Muscle layer of colon (tissue), 2 donors: Measurements from ENCODE around the gene TMEM82.

Experiments
- H3K27ac ChIP-seq: one replicate; pipeline ENCODE4 v1.7.0; 2013; ENCODE audit warnings: low read depth, mild to moderate bottlenecking, low read length, moderate library complexity
- H3K27me3 ChIP-seq, 2 donors: one replicate each; pipeline ENCODE4 v1.7.0; 2013; ENCODE audit warnings: low read length in 2 of 2, mild to moderate bottlenecking in 2 of 2; ENCODE audit not compliant: insufficient read depth in 2 of 2, control insufficient read depth in 1 of 2
- H3K36me3 ChIP-seq: one replicate; pipeline ENCODE4 v1.7.0; 2013; ENCODE audit warnings: mild to moderate bottlenecking, low read length; ENCODE audit not compliant: insufficient read depth
- H3K4me1 ChIP-seq: one replicate; pipeline ENCODE4 v1.7.0; 2013; ENCODE audit warnings: mild to moderate bottlenecking, low read length; ENCODE audit not compliant: insufficient read depth
- H3K4me3 ChIP-seq, 2 donors: one replicate each; pipeline ENCODE4 v1.7.0; 2013; ENCODE audit warnings: low read length in 2 of 2, low read depth in 1 of 2, mild to moderate bottlenecking in 1 of 2, moderate library complexity in 1 of 2
- H3K9ac ChIP-seq: one replicate; pipeline ENCODE4 v1.7.0; 2013; ENCODE audit warnings: low read length
- H3K9me3 ChIP-seq: one replicate; pipeline ENCODE4 v1.7.0; 2013; ENCODE audit warnings: mild to moderate bottlenecking, low read length
- donor health status: abdominal sarcoma.
- donor health status: Adenocarcinoma of cecum.

The TMEM82 gene

DNA sequence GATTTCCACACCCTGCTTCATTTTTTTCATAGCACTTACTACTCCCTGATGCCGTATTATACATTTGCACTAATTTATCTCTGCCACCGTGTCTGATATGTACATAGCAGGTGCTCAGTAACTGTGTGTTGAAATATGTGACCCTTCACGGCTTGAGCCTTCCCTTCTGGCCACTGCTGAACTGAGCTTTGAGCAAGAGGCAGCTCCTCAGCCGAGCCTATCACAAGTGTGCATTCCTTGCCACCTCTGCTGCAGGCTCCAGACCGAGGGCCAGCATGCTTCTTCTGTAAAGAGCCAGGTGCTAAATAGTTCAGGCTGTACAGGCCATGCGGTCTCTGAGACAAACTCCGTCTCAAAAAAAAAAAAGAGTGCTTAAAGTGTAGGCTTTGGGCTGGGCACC, 35.5 kb upstream of the TMEM82 start:
- peak overlapping the region; percentile 32 for H3K27ac ChIP-seq
- no peak overlapping the region for H3K9ac ChIP-seq
- H3K27me3 ChIP-seq = no peaks in the 10 kb centered on the region
- H3K4me3 ChIP-seq = no peak overlapping the region
- peaks cover 45% of the 10 kb centered on the region for H3K4me1 ChIP-seq
- H3K36me3 ChIP-seq = no peaks in the 10 kb centered on the region
- H3K9me3 ChIP-seq = no peaks in the 10 kb centered on the region

DNA sequence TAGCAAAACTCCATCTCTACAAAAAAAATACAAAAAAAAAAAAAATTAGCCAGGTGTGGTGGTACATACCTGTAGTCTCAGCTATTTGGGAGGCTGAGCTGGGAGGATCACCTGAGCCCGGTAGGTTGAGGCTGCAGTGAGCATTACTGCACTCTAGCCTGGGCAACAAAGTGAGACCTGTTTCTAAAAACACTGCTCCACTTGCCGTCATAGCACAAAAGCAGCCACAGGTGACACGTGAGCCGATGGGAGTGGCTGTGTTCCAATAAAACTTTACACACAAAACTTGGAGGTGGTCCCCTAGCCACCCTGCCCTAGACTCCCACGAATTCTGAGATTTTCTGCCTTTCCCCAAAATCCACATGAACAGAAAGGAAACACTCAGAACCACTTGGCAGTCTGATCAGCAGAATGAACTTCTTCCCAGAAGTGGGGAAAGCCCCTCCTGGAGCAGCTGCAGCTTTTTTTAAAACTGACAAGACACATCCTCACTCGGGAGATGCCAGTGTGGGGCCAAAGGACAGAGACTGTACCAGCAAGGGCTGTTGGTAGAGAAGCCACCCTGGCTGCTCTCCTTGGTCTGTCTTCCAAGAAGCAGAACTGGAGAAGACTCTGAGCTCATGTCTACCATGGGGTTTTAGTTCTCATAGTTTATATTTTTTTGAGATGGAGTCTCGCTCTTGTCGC, 34.9 kb upstream of the TMEM82 start:
- no peaks in the 10 kb centered on the region for H3K36me3 ChIP-seq
- peaks cover 45% of the 10 kb centered on the region for H3K4me1 ChIP-seq
- no peak overlapping the region for H3K4me3 ChIP-seq
- H3K27ac ChIP-seq = peak overlapping the region; percentile 32
- H3K27me3 ChIP-seq = no peaks in the 10 kb centered on the region
- H3K9ac ChIP-seq = no peak overlapping the region
- H3K9me3 ChIP-seq = no peaks in the 10 kb centered on the region

DNA sequence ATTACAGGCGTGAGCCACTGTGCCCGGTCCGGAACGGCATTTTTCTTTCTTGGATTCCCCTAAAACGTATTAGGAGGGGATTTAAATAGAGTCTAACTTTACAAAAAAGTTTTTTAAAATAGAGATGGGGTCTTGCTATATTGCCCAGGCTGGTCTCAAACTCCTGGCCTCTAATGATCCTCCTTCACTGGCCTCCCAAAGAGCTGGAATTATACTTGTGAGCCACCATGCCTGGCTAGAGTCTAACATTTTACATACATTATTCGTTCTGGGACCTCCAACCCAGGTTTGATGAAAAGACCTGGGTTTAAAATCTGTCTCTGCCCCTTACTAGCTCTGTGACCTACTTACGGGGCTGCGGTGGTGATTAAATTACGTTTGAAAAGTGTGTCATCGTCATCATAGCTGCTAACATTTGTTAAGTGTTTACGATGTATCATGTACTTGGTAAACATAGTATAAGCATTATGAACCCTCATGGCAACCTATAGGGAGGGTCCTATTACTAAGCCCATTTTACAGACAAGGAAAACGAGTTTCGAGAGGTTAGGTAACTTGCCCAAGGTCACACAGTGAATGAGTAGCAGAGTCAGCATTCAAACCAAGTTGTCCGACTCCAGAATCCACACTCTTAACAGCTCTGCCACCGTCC, 33.7 kb upstream of the TMEM82 start:
- no peak overlapping the region for H3K9ac ChIP-seq
- H3K27ac ChIP-seq = no peak overlapping the region
- H3K9me3 ChIP-seq = no peaks in the 10 kb centered on the region
- no peaks in the 10 kb centered on the region for H3K36me3 ChIP-seq
- peaks cover 33% of the 10 kb centered on the region for H3K4me1 ChIP-seq
- no peak overlapping the region for H3K4me3 ChIP-seq
- no peaks in the 10 kb centered on the region for H3K27me3 ChIP-seq

DNA sequence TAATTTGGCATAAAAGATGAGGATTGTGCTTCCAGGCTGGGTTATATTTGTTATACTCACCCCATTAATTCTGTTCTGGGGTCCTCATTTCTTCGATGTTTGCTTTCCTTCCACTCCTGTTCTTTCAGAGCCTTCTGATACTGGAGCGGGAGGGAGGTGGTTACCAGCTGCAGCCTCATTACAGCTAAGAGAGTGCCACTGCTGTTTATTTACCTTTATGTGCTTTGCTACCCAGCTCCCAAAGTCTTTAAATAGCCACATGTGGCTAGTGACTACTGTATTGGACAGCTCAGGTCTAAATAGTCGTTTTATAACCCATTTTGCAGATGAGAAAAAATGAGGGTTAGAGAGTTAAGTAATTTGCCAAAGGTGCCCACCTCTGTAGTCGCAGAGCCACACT, 33.1 kb upstream of the TMEM82 start:
- Histone ChIP-seq H3K36me3 (no peaks in the 10 kb centered on the region), H3K9ac (no peak overlapping the region), H3K9me3 (no peaks in the 10 kb centered on the region), H3K4me3 (no peak overlapping the region), H3K27ac (no peak overlapping the region), H3K27me3 (no peaks in the 10 kb centered on the region), H3K4me1 (peaks cover 31% of the 10 kb centered on the region)

DNA sequence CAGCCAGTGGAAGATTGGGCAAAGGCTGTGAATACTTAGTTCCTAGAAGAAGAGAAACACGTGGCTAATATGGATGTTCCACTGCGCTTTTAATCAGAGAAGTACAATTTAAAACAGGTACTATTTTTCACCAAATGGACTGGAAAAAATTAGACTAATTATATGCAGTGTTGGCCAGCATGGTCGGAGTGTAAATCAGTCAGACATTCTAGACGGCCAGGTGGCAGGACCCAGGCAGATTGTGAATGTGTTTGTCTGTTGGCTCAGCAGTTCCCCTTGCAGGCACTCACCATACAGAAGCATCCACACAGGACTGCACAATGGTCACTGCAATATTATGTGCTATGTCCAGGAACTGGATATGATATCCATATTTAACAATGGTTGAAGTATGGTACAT, 30.1 kb upstream of the TMEM82 start:
- no peak overlapping the region for H3K4me3 ChIP-seq
- H3K27me3 ChIP-seq = no peaks in the 10 kb centered on the region
- H3K4me1 ChIP-seq = peaks cover 45% of the 10 kb centered on the region
- no peak overlapping the region for H3K27ac ChIP-seq
- no peaks in the 10 kb centered on the region for H3K9me3 ChIP-seq
- H3K9ac ChIP-seq = no peak overlapping the region
- H3K36me3 ChIP-seq = peaks cover 9% of the 10 kb centered on the region

DNA sequence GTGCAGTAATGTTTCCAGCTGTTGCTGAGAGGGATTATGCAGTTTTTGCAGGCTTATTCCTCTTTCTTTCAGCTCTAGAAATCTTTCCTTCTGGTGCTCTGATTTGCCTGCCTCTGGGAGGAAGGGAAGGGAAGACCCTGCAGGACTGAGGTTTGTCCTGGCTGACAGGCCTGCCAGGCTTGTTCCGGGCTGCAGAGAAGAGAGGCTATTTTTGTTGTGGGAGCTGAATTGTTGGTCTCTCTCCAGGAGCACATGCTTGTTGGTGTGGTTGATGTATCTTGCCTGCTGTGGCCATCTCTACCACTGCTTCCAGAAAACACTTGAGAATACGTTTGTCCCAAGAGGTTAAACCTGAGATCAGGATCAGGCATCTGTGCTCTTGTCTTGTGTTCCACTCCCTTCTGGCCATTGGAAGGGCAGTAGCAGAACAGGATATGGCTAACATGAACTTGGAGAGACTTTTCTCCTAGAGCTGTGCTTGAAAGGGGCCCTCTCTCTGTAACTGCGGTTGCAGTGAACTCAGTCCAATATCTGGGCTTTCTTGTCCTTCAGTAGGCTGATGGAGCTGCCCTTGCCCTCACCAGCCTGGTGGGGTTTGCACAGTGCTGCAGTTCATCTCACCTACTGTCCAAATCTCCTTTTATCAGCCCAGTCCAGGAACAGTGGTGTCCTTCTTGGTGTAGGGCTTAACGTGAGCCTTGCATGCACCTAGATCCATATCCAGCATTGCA, 27.7 kb upstream of the TMEM82 start:
- H3K36me3 ChIP-seq = peaks cover 23% of the 10 kb centered on the region
- peaks cover 48% of the 10 kb centered on the region for H3K4me1 ChIP-seq
- no peaks in the 10 kb centered on the region for H3K9me3 ChIP-seq
- peak overlapping the region; percentile 79 for H3K27ac ChIP-seq
- H3K27me3 ChIP-seq = no peaks in the 10 kb centered on the region
- H3K4me3 ChIP-seq = peak overlapping the region in 1 of 2 donors; percentile 25
- no peak overlapping the region for H3K9ac ChIP-seq

DNA sequence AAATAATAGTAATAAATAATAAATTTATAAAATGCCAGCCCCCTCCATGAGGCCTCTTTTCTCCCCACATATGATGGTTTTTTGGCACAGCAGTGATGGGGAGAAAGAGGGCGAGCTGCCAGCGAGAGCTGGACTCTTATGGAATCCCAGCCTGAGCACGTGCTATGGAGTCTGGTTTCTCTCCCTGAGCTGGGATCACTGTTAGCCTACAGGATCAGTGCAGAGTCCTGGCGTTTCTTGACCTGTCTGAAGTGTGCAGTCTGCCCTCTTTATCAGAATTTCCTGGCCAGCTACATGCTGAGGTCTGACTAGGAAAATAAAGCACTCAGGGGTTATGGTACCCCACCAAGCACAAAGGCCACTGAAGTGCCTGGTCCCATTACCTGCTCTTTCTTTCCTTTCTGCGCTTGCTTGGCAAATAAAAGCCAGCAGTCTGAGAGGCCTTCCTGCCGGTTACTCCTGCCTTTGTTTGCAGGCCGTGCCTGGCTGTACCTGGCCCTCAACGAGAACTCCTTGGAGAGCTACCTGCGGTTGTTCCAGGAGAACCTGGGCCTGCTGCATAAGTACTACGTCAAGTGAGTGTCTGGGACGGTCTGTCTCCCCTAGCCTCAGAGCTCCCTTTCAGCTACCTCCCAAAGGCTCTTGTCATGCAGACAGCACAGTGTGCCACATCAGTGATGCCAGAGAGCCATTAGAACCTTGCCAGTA, 24.7 kb upstream of the TMEM82 start:
- H3K4me3 ChIP-seq = no peak overlapping the region
- H3K9me3 ChIP-seq = no peaks in the 10 kb centered on the region
- no peak overlapping the region for H3K9ac ChIP-seq
- H3K36me3 ChIP-seq = peaks cover 34% of the 10 kb centered on the region
- no peaks in the 10 kb centered on the region for H3K27me3 ChIP-seq
- H3K4me1 ChIP-seq = peaks cover 53% of the 10 kb centered on the region
- H3K27ac ChIP-seq = peak overlapping the region; percentile 47

DNA sequence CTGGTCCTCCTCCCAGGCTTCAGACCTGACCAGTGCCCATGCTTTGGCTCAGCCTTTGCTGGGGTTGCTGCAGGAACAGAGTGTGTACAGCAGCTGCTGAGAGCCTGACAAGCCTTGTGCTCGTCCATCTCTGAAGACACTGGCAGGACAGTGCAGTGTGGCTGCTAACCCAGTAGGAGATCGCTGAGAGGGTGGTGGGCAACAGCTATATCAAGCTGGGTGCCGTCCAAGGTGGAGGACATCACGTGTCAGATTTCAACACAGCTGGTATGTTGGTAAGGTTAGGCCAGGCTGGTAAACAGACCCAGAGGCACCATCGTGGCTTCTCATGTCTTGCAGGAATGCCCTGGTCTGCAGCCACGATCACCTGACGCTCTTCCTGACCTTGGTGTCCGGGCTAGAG, 24.1 kb upstream of the TMEM82 start:
- Histone ChIP-seq H3K9me3 (no peaks in the 10 kb centered on the region), H3K9ac (no peak overlapping the region), H3K4me1 (peaks cover 59% of the 10 kb centered on the region), H3K36me3 (peaks cover 34% of the 10 kb centered on the region), H3K27ac (peak overlapping the region; percentile 47), H3K27me3 (no peaks in the 10 kb centered on the region), H3K4me3 (no peak overlapping the region)

DNA sequence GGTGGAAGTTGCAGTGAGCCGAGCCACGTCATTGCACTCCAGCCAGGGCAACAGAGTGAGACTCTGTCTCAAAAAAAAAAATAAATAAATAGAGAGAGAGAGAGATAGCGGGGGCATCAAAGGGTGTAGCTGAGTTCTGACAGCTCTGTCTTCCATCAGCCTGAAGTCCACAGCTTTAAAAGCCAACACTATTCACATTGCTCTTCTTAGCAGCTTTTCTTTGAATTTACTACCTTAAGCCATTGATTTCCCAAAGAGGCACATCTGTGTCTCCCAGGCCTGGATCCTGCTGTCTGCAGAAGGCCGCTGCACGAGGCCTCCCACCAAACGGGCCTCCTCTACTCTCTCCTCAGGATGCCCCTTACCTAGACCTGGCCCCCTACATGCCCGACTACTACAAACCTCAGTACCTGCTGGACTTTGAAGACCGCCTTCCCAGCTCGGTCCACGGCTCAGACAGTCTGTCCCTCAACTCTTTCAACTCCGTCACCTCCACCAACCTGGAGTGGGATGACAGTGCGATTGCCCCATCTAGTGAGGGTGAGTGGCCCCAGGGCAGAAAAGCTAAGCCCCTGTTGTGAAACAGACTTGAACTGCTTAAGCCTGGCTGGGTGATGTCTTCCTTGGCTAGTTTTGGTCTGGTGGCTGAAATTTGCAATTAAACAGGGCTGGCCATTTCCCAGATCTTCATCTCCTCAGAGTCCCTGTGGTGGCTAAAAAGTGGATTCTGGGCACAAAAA, 22.7 kb upstream of the TMEM82 start:
- H3K27me3 ChIP-seq = no peaks in the 10 kb centered on the region
- no peak overlapping the region for H3K4me3 ChIP-seq
- H3K27ac ChIP-seq = no peak overlapping the region
- peaks cover 34% of the 10 kb centered on the region for H3K36me3 ChIP-seq
- no peak overlapping the region for H3K9ac ChIP-seq
- peaks cover 52% of the 10 kb centered on the region for H3K4me1 ChIP-seq
- no peaks in the 10 kb centered on the region for H3K9me3 ChIP-seq

DNA sequence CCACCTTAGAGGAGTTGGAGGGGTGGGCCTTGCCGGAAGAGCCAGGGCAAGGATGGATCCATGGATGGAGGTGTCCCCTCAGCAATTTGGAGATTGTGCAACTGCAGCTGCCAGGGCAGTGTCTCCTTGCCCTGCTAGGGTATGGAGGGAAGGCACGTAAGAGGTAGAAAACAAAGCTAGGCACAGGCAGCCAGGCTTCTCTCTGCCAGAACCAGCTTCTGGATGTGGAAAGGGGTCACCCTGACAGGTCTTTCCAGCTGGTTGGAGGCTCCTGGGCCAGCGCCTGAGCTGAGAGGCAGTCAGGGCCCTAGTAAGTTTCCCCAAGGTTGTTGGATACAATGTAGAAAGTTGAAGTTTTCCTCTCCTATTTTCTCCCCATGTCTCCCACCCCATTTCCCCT, 21.4 kb upstream of the TMEM82 start:
- Histone ChIP-seq H3K27me3 (no peaks in the 10 kb centered on the region), H3K27ac (no peak overlapping the region), H3K9me3 (no peaks in the 10 kb centered on the region), H3K4me1 (peaks cover 39% of the 10 kb centered on the region), H3K4me3 (no peak overlapping the region), H3K36me3 (peaks cover 43% of the 10 kb centered on the region), H3K9ac (no peak overlapping the region)

DNA sequence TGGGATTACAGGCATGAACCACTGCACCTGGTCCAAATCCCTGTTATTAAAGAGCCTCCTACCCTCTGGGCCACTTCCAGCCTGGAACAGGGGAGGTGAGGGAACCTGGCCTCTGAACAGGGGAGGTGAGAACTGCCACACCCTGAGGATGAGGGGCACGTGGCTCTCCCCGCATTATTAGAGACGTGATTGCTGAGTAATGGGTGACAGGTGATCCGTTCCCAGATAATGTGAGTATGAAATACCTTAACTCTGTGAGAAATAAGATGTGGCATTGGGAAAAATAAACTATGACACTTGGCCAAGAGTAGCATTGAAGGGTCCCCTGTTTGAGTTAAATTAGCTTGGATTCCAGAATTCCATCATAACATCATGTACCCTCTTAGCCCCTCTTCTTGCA, 19.9 kb upstream of the TMEM82 start:
- Histone ChIP-seq H3K36me3 (peaks cover 50% of the 10 kb centered on the region), H3K27me3 (no peaks in the 10 kb centered on the region), H3K9me3 (no peaks in the 10 kb centered on the region), H3K27ac (no peak overlapping the region), H3K4me1 (peaks cover 28% of the 10 kb centered on the region), H3K9ac (no peak overlapping the region), H3K4me3 (no peak overlapping the region)
